ENCODE results near the gene PRSS50. TPM values are rescaled to one million over a fixed set of nuclear protein-coding genes. Genes with fewer than 3 reads are reported as not detected.

The PRSS50 gene
- total RNA-seq, 1 experiment from 2014 or later: not detected

GRCh38 chr3:46672349-46672695, 45.3 kb downstream of the PRSS50 start:
- Histone ChIP-seq H3K27ac (ENCODE audit: low read depth, low read length) (no peak overlapping the region), H3K4me2 (ENCODE audit: low read length) (no peak overlapping the region), H3K79me2 (ENCODE audit: insufficient read depth, low read length) (no peaks in the 10 kb centered on the region), H3K9me2 (ENCODE audit: insufficient read depth) (no peaks in the 10 kb centered on the region), H3K4me3 (replicated peaks in 1 of 2; ENCODE audit: low read depth in 1 of 2, low read length in 2 of 2) (no peak overlapping the region), H3K27me3 (ENCODE audit: insufficient read depth, low read length) (no peaks in the 10 kb centered on the region), H2AFZ (ENCODE audit: low read depth, low read length, poor library complexity, severe bottlenecking) (no peak overlapping the region), H3K4me1 (ENCODE audit: control insufficient read depth in 1 of 2, insufficient read depth in 2 of 2, low read length in 2 of 2) (no peaks in the 10 kb centered on the region), H3K9me3 (ENCODE audit: control insufficient read depth in 1 of 2, insufficient read depth in 1 of 2, low read depth in 1 of 2, low read length in 2 of 2) (no peaks in the 10 kb centered on the region), H4K20me1 (ENCODE audit: insufficient read depth) (no peaks in the 10 kb centered on the region), H3K36me3 (ENCODE audit: control insufficient read depth in 1 of 2, insufficient read depth in 2 of 2, low read length in 2 of 2) (no peaks in the 10 kb centered on the region), H3K9ac (ENCODE audit: low read length) (no peak overlapping the region)
- no peak for TF ChIP-seq EZH2 (IDR thresholded peaks at IDR 0.05)
- no peak for TF ChIP-seq SRF (IDR thresholded peaks at IDR 0.05; ENCODE audit: low read depth)
- no peak for TF ChIP-seq SIN3A (IDR thresholded peaks at IDR 0.05; ENCODE audit: low read depth)
- no peak for TF ChIP-seq ELF1 (IDR thresholded peaks at IDR 0.05; ENCODE audit: borderline replicate concordance, low read depth)
- no peak for TF ChIP-seq CBX3 (IDR thresholded peaks at IDR 0.05; ENCODE audit: low read depth)
- no peak for TF ChIP-seq EGR1 (IDR thresholded peaks at IDR 0.05; ENCODE audit: low read depth)
- TF ChIP-seq ATF3 (IDR thresholded peaks at IDR 0.05): no peak
- no peak for TF ChIP-seq POLR2A (IDR thresholded peaks at IDR 0.05; ENCODE audit: borderline replicate concordance, extremely low read depth, insufficient read depth, insufficient read length)
- TF ChIP-seq TCF7L2 (IDR thresholded peaks at IDR 0.05; ENCODE audit: borderline replicate concordance, extremely low read depth, insufficient read depth, insufficient read length): no peak
- TF ChIP-seq MAX (IDR thresholded peaks at IDR 0.05): no peak
- TF ChIP-seq REST (IDR thresholded peaks at IDR 0.05; ENCODE audit: low read depth): no peak
- no peak for TF ChIP-seq FOSL1 (IDR thresholded peaks at IDR 0.05; ENCODE audit: low read depth)
- TF ChIP-seq RAD21 (IDR thresholded peaks at IDR 0.05; ENCODE audit: low read depth): no peak
- TF ChIP-seq CEBPB (IDR thresholded peaks at IDR 0.05; ENCODE audit: low read depth): no peak
- no peak for TF ChIP-seq JUND (IDR thresholded peaks at IDR 0.05)
- no peak for TF ChIP-seq ZNF274 (IDR thresholded peaks at IDR 0.05; ENCODE audit: low read depth, low read length)
- ATAC-seq (no peak), DNase-seq (ENCODE audit: low read depth, low spot score) (no peak)
- no TSS peak for BruUV-seq (replicated peaks)
- intact Hi-C loops (cut with micrococcal nuclease): no loop called here
- ChIA-PET CTCF (no interaction called here), POLR2A (no interaction called here), RAD21 (ENCODE audit: low non-redundant PET in 1 of 2, low total read pairs in 2 of 2, uncharacterized antibody in 2 of 2, unreplicated experiment in 2 of 2) (no interaction called here)
